ENCODE measurements around the gene C11orf68.
A peak's percentile ranks its signal among the peaks of the same experiment; 100 is the strongest.

Gene C11orf68

DNA sequence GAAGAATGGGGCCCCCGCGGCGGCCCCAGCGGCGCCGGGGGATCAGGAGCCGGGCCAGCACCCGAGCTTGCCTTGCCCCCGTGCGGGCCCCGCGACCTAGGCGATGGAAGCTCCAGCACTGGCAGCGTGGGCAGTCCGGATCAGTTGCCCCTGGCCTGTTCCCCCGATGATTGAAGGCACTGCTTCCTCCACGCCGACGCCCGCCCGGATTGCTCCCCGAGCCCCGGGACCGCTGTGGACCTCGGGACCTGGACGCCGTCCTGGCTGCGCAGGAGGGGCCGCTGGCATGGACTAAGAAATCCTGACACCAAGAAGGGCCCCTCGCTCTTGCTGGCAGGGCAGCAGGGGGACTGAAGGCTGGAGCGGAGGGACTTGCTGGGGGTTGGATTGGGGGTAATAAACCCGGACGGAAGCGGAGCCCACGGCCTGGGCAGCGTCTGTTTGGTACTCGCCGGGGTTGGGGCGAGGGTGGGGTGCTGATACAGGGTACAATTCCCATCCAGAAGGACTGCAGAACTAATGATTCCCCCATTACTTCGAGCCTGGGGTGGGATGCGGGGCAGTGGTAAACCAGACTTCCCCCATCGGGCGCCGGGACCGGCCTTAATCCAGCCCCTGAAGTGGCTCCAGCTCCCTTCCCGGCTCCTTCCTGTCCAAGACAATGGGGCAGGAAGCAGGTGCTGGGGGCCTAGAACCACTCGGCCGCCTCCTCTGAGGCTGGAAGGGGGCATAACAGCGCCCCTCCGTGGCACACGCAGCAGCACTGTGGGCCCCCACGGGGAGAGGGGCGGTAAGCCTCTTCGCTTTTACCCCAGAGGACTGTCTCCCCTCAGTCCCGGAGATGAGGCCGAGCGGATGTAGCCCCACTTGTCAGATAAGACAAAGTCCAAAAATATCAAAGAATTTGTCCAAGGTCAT is 27.4 kb downstream of the C11orf68 start:
- peak; percentile 65 to 66 for DNase-seq (ENCODE audit: low read depth in 2 of 2)
- peak; percentile 17 for TF ChIP-seq CTCF (IDR thresholded peaks at IDR 0.05; ENCODE audit: low read depth, low read length)

DNA sequence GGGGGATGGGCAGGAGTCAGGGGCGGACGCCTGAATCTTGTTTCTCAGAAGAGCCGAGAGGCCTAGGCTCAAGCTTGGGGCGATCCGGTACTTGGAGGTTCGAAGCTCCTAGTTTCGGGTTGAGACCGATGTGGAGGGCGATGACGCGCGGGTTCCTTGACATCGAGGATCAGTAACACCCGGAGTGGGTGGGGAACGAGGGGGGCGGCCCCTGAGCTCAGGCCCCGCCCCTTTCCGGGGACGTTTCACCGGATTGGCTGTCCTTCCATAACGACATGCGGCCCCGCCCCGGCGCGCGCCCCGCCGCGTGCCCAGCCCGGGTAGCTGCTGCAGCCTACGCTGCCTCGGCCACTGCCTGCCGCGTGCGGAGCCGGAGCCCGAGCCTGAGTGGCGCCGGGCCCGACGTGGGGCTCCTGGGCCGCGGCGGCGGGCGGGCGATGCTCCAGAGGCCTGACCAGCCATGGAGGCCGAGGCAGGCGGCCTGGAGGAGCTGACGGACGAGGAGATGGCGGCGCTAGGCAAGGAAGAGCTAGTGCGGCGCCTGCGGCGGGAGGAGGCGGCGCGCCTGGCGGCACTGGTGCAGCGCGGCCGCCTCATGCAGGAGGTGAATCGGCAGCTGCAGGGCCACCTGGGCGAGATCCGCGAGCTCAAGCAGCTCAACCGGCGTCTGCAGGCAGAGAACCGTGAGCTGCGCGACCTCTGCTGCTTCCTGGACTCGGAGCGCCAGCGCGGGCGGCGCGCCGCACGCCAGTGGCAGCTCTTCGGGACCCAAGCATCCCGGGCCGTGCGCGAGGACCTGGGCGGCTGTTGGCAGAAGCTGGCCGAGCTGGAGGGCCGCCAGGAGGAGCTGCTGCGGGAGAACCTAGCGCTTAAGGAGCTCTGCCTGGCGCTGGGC is 28.3 kb downstream of the C11orf68 start, which contains the start of gene CCDC85B:
Gene CCDC85B, plus strand, starts transcription at position 350 of the 895 bp plus-strand sequence. Its CDS starts 111 bp downstream, at position 461.
- H3K4me3 ChIP-seq (replicated peaks in 1 of 2; ENCODE audit: low read depth in 2 of 2, low read length in 2 of 2), result peak within 1 kb of the TSS; percentile 69 to 80
- peak; percentile 97 to 98 for DNase-seq (ENCODE audit: low read depth in 2 of 2)
- TF ChIP-seq CTCF (IDR thresholded peaks at IDR 0.05; ENCODE audit: low read depth, low read length), result no peak

More for the DNA sequence above, 27.4 kb downstream of the C11orf68 start:
- peak overlapping the region; percentile 69 to 80 for H3K4me3 ChIP-seq (replicated peaks in 1 of 2; ENCODE audit: low read depth in 2 of 2, low read length in 2 of 2)

- peak within 1 kb of the TSS; percentile 79 to 89 for H3K4me3 ChIP-seq (replicated peaks in 1 of 2; ENCODE audit: low read depth in 2 of 2, low read length in 2 of 2)
- peak; percentile 68 for TF ChIP-seq CTCF (IDR thresholded peaks at IDR 0.05; ENCODE audit: low read depth, low read length)
- DNase-seq (ENCODE audit: low read depth in 2 of 2), result peak; percentile 97 to 99
Measured at GRCh38 chr11:65888163-65888814, 30.6 kb downstream of the C11orf68 start, which contains the start of gene FIBP. Gene FIBP, minus strand, starts transcription at chr11:65888471. Its CDS starts 53 bp downstream, at chr11:65888418.

DNA sequence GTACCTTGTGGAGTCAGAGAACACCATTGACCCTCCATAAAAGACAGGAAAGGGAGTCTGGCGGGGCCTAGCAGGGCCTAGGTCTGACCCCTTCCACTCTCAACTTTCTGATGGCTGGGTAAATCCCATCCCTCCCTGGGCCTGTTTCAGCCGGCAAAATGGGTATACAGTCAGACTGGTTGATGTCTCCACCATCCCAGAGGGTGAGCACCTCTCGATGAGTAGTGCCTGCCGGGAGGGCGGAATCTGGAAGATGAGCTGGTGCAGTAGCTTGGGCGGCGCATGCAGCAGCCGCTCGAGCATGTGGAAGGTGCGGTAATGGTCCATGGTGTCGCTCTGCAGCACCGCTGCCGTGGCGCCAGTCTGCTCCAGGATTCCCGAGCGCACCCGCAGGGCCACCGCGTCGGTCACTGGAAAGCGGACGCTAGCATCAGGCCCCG is 31.1 kb downstream of the C11orf68 start:
- no peak for TF ChIP-seq CTCF (IDR thresholded peaks at IDR 0.05; ENCODE audit: low read depth, low read length)
- H3K4me3 ChIP-seq (replicated peaks in 1 of 2; ENCODE audit: low read depth in 2 of 2, low read length in 2 of 2), result peak overlapping the region; percentile 79 to 89
- peak in 1 of 2 donors; percentile 61 for DNase-seq (ENCODE audit: low read depth in 2 of 2)

- DNase-seq (ENCODE audit: low read depth in 2 of 2), result no peak
- peak overlapping the region; percentile 79 to 89 for H3K4me3 ChIP-seq (replicated peaks in 1 of 2; ENCODE audit: low read depth in 2 of 2, low read length in 2 of 2)
- no peak for TF ChIP-seq CTCF (IDR thresholded peaks at IDR 0.05; ENCODE audit: low read depth, low read length)
Measured at GRCh38 chr11:65886826-65887722, 31.8 kb downstream of the C11orf68 start.

Measured in cardiac fibroblast (primary cell).